ENCODE measurements around the gene CARNS1. TPM values are rescaled to one million over a fixed set of nuclear protein-coding genes. Genes with fewer than 3 reads are reported as not detected.

The CARNS1 gene
- total and polyA plus RNA-seq, 2 of the 8 experiments (the other 6 are each of a cell fraction or from before 2014, with no cell fraction given): 0.82 to 1.1 TPM

DNA sequence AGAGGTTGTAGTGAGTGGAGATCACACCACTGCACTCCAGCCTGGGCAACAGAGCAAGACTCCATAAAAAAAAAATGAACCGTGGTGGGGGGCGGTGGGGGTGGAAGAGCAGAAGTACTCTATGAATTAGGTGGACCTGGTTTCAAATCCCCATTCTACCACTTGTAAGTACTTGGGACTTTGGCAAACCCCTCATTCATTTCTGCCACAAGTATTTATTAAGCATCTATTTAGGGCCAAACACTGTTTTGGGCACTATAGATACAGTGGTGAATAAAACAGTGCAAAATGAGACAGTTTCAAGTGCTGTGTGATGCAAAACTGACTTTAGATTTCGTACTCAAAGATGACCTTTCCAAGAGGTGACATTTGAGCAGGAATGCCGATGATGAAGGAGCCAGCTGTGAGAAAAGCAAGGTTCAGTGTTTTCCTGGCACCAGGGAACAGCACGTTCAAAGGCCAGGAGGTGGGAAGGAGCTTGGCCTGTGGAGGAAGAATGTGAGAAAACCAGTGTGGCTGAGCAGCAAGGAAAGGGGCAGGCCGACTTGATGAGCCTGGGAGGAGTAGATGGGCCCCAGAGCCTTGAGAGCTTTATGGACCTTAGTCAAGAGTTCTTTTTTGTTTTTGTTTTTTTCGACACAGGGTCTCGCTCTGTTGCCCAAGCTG is 55.0 kb downstream of the CARNS1 start:
- Histone ChIP-seq H3K18ac (ENCODE audit: extremely low read depth, low read length) (no peak overlapping the region), H2BK5ac (ENCODE audit: low read depth, low read length) (no peak overlapping the region), H3K27ac (ENCODE audit: low read depth, low read length) (no peak overlapping the region), H3K14ac (ENCODE audit: insufficient read length) (no peak overlapping the region), H3K36me3 (ENCODE audit: control insufficient read depth in 2 of 4, insufficient read depth in 4 of 4, low read length in 3 of 4) (no peaks in the 10 kb centered on the region), H2BK12ac (ENCODE audit: low read depth, low read length) (0 out of 2 replicates have a peak overlapping the region, but pooled peaks have one; percentile 68), H4K8ac (ENCODE audit: extremely low read depth, insufficient read depth, low read length) (no peak overlapping the region), H3K23me2 (ENCODE audit: low read depth, low read length) (no peaks in the 10 kb centered on the region; the same call in 1 of the 2 replicates), H3K4me2 (ENCODE audit: insufficient read depth in 1 of 2, low read depth in 2 of 2, low read length in 2 of 2) (no peak overlapping the region), H3K4ac (replicated peaks; ENCODE audit: insufficient read length, low read depth, low read length) (no peak overlapping the region), H3K4me3 (ENCODE audit: extremely low read depth in 1 of 4, insufficient read depth in 2 of 4, low read depth in 3 of 4, low read length in 4 of 4) (no peak overlapping the region), H2AK5ac (ENCODE audit: low read depth, low read length) (no peak overlapping the region), H3K4me1 (replicated peaks in 1 of 4; ENCODE audit: control insufficient read depth in 3 of 4, insufficient read depth in 4 of 4, low read length in 3 of 4) (peaks cover 0 to 9% (median 3%) of the 10 kb centered on the region in 4 experiments; a peak in 5 of 7 replicates), H3K9me3 (ENCODE audit: insufficient read depth in 2 of 2, low read depth in 1 of 2, low read length in 1 of 2) (no peaks in the 10 kb centered on the region), H2BK120ac (replicated peaks; ENCODE audit: low read depth, low read length) (no peak overlapping the region), H4K20me1 (replicated peaks in 1 of 2; ENCODE audit: control insufficient read depth in 1 of 2, insufficient read depth in 2 of 2, low read length in 2 of 2) (peaks cover 0 to 3% of the 10 kb centered on the region in 2 experiments), H4K5ac (ENCODE audit: insufficient read length, low read depth, low read length) (no peak overlapping the region), H3K23ac (ENCODE audit: insufficient read length) (no peak overlapping the region), H3K56ac (replicated peaks; ENCODE audit: insufficient read length, low read depth, low read length) (no peak overlapping the region), H2AFZ (ENCODE audit: low read length) (no peak overlapping the region), H2BK15ac (ENCODE audit: low read length) (no peak overlapping the region), H3K79me1 (ENCODE audit: low read depth, low read length) (no peaks in the 10 kb centered on the region; the same call in 1 of the 2 replicates), H3K27me3 (replicated peaks in 1 of 4; ENCODE audit: control insufficient read depth in 3 of 4, extremely low read depth in 1 of 4, insufficient read depth in 3 of 4, low read length in 3 of 4) (no peaks in the 10 kb centered on the region), H4K91ac (replicated peaks; ENCODE audit: insufficient read length, low read length) (no peak overlapping the region), H3K79me2 (ENCODE audit: control insufficient read depth in 1 of 2, insufficient read depth in 2 of 2, low read length in 2 of 2) (no peaks in the 10 kb centered on the region), H2BK20ac (ENCODE audit: low read length) (no peak overlapping the region), H3K9ac (replicated peaks in 1 of 4; ENCODE audit: extremely low read depth in 1 of 4, low read depth in 3 of 4, low read length in 3 of 4) (no peak overlapping the region)
- ChIA-PET CTCF (ENCODE audit: partially characterized antibody) (interaction anchor here (0.9 to 1.6 kb wide), 4 partner anchors 11 to 125 kb away, joined by 3 to 7 read pairs (median 4); partner anchors contain the start of gene PPP1CA), POLR2A (ENCODE audit: partially characterized antibody) (interaction anchor here (0.9 to 4.6 kb wide), 9 partner anchors 9 to 69 kb away, joined by 3 to 36 read pairs (median 4); partner anchors contain the start of genes AIP, PPP1CA, PTPRCAP and RPS6KB2)
- WGBS, 2 experiments (ENCODE audit: extremely low coverage in 1 of 2, insufficient coverage in 1 of 2, insufficient read length in 1 of 2, insufficient replicate concordance in 2 of 2, low coverage in 1 of 2, low lambda C conversion rate in 2 of 2, missing lambda C conversion rate in 1 of 2): 86% methylated on average over 8 of the region's 8 CpGs; no CpG with 5 or more reads in 1 of the 2 experiments
- FAIRE-seq: no peak
- no peak for DNase-seq (ENCODE audit: low read depth in 1 of 2, low spot score in 2 of 2)
- TF ChIP-seq KDM4A (IDR thresholded peaks at IDR 0.05; ENCODE audit: low read depth, low read length, severe bottlenecking) (no peak), TCF12 (IDR thresholded peaks at IDR 0.05; ENCODE audit: low read depth, low read length) (no peak), SIX5 (IDR thresholded peaks at IDR 0.05; ENCODE audit: low read depth, low read length) (no peak), POLR2A (IDR thresholded peaks at IDR 0.05; ENCODE audit: control extremely low read depth in 1 of 2, low read depth in 2 of 2, low read length in 2 of 2) (no peak), SIN3A (conservative IDR thresholded peaks at IDR 0.05 in 1 of 2, IDR thresholded peaks at IDR 0.05 in 1 of 2; ENCODE audit: low read depth in 1 of 2, low read length in 2 of 2) (no peak), GTF2F1 (IDR thresholded peaks at IDR 0.05; ENCODE audit: borderline replicate concordance, low read depth, low read length) (no peak), ASH2L (IDR thresholded peaks at IDR 0.05; ENCODE audit: low read length) (no peak), EZH2 (IDR thresholded peaks at IDR 0.05; ENCODE audit: low read depth, low read length, severe bottlenecking) (no peak), CTBP2 (IDR thresholded peaks at IDR 0.05; ENCODE audit: borderline replicate concordance, insufficient read depth, insufficient read length, low read length) (no peak), HDAC2 (IDR thresholded peaks at IDR 0.05; ENCODE audit: borderline replicate concordance in 1 of 2, low read depth in 2 of 2, low read length in 2 of 2) (no peak)
- TF ChIP-seq, protein P1, sequence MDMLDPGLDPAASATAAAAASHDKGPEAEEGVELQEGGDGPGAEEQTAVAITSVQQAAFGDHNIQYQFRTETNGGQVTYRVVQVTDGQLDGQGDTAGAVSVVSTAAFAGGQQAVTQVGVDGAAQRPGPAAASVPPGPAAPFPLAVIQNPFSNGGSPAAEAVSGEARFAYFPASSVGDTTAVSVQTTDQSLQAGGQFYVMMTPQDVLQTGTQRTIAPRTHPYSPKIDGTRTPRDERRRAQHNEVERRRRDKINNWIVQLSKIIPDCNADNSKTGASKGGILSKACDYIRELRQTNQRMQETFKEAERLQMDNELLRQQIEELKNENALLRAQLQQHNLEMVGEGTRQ (IDR thresholded peaks at IDR 0.05; ENCODE audit: low read length): no peak
